ENCODE measurements around the gene PDE1C.
A peak's percentile ranks its signal among the peaks of the same experiment; 100 is the strongest.

Gene PDE1C

DNA sequence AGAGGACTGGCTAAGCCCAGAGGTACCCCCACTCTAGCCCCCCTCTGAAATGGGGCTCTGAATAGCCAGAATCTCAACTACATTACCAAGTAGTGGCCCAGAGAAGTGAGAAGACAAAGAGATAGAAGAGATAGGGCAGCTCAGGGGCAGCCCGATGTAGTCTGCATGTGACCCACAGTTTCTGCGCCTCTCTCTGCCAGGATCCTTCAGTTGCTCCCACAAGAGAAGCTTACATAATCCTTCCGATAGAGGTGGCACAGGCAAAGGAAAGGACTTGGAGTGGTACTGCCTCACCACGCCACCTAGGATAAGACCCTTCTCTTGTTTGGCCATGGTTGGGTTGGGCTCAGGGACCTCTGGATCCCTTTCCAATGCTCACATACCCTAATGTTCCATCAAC is 5.4 kb upstream of the PDE1C start:
- H3K27me3 ChIP-seq (replicated peaks in 2 of 5; ENCODE audit: control insufficient read depth in 4 of 5, insufficient read depth in 5 of 5, low read length in 4 of 5) = peaks cover 4 to 31% (median 9%) of the 10 kb centered on the region in 5 experiments
- 67% methylated on average over 4 of the region's 4 CpGs for WGBS (ENCODE audit: insufficient coverage)
- CTCF ChIA-PET = interaction anchor here (0.6 to 2.5 kb wide), 2 partner anchors 12 to 863 kb away, joined by 3 to 8 read pairs; no protein-coding TSS in a partner anchor

GRCh38 chr7:32074787-32075585 is 4.8 kb upstream of the PDE1C start:
- peak overlapping the region in 1 of 7 experiments; percentile 21 for H3K4me3 ChIP-seq (ENCODE audit: control insufficient read depth in 1 of 7, extremely low read depth in 1 of 7, insufficient read depth in 4 of 7, low read depth in 2 of 7, low read length in 6 of 7)
- 67% methylated on average over 5 of the region's 9 CpGs for WGBS (ENCODE audit: insufficient coverage)
- H3K27ac ChIP-seq (ENCODE audit: insufficient read depth in 1 of 2, low read depth in 1 of 2, low read length in 2 of 2, poor library complexity in 1 of 2, severe bottlenecking in 2 of 2) = no peak overlapping the region
- peak in 2 of 3 donors; percentile 61 to 62 for DNase-seq
- no peaks in the 10 kb centered on the region for H3K9me3 ChIP-seq (ENCODE audit: control extremely low read depth in 1 of 5, control insufficient read depth in 4 of 5, insufficient read depth in 2 of 5, low read depth in 1 of 5, low read length in 4 of 5)
- H3K27me3 ChIP-seq (replicated peaks in 2 of 5; ENCODE audit: control insufficient read depth in 4 of 5, insufficient read depth in 5 of 5, low read length in 4 of 5) = peaks cover 4 to 37% (median 12%) of the 10 kb centered on the region in 5 experiments
- peaks cover 3 to 23% (median 10%) of the 10 kb centered on the region in 4 experiments for H3K4me1 ChIP-seq (ENCODE audit: control extremely low read depth in 1 of 4, control insufficient read depth in 4 of 4, insufficient read depth in 4 of 4, low read length in 3 of 4)
- CTCF ChIA-PET = interaction anchor here (0.6 to 2.5 kb wide), 2 partner anchors 11 to 864 kb away, joined by 3 to 8 read pairs; no protein-coding TSS in a partner anchor
- H3K36me3 ChIP-seq (ENCODE audit: control insufficient read depth in 4 of 4, insufficient read depth in 4 of 4, low read length in 3 of 4) = no peaks in the 10 kb centered on the region
- POLR2A ChIA-PET = no interaction called here

More for the DNA sequence above, 5.4 kb upstream of the PDE1C start:
- peaks cover 3 to 19% (median 5%) of the 10 kb centered on the region in 4 experiments for H3K4me1 ChIP-seq (ENCODE audit: control extremely low read depth in 1 of 4, control insufficient read depth in 4 of 4, insufficient read depth in 4 of 4, low read length in 3 of 4)
- H3K27ac ChIP-seq (ENCODE audit: insufficient read depth in 1 of 2, low read depth in 1 of 2, low read length in 2 of 2, poor library complexity in 1 of 2, severe bottlenecking in 2 of 2) = no peak overlapping the region
- no peaks in the 10 kb centered on the region for H3K36me3 ChIP-seq (ENCODE audit: control insufficient read depth in 4 of 4, insufficient read depth in 4 of 4, low read length in 3 of 4)
- H3K9me3 ChIP-seq (ENCODE audit: control extremely low read depth in 1 of 5, control insufficient read depth in 4 of 5, insufficient read depth in 2 of 5, low read depth in 1 of 5, low read length in 4 of 5) = no peaks in the 10 kb centered on the region
- peak overlapping the region in 1 of 7 experiments; percentile 21 for H3K4me3 ChIP-seq (ENCODE audit: control insufficient read depth in 1 of 7, extremely low read depth in 1 of 7, insufficient read depth in 4 of 7, low read depth in 2 of 7, low read length in 6 of 7)
- DNase-seq = peak in 1 of 3 donors; percentile 16
- POLR2A ChIA-PET = no interaction called here

- no peaks in the 10 kb centered on the region for H3K36me3 ChIP-seq (ENCODE audit: control insufficient read depth in 4 of 4, insufficient read depth in 4 of 4, low read length in 3 of 4)
- no peak overlapping the region for H3K27ac ChIP-seq (ENCODE audit: insufficient read depth in 1 of 2, low read depth in 1 of 2, low read length in 2 of 2, poor library complexity in 1 of 2, severe bottlenecking in 2 of 2)
- peaks cover 13 to 52% (median 19%) of the 10 kb centered on the region in 5 experiments for H3K27me3 ChIP-seq (replicated peaks in 2 of 5; ENCODE audit: control insufficient read depth in 4 of 5, insufficient read depth in 5 of 5, low read length in 4 of 5)
- WGBS (ENCODE audit: insufficient coverage) = 100% methylated on average over 1 of the region's 1 CpG
- POLR2A ChIA-PET = no interaction called here
- no peak for DNase-seq
- no peaks in the 10 kb centered on the region for H3K9me3 ChIP-seq (ENCODE audit: control extremely low read depth in 1 of 5, control insufficient read depth in 4 of 5, insufficient read depth in 2 of 5, low read depth in 1 of 5, low read length in 4 of 5)
- no peak overlapping the region for H3K4me3 ChIP-seq (ENCODE audit: control insufficient read depth in 1 of 7, extremely low read depth in 1 of 7, insufficient read depth in 4 of 7, low read depth in 2 of 7, low read length in 6 of 7)
- CTCF ChIA-PET = no interaction called here
- peaks cover 3 to 23% (median 10%) of the 10 kb centered on the region in 4 experiments for H3K4me1 ChIP-seq (ENCODE audit: control extremely low read depth in 1 of 4, control insufficient read depth in 4 of 4, insufficient read depth in 4 of 4, low read length in 3 of 4)
Observed at GRCh38 chr7:32073533-32073932, 3.3 kb upstream of the PDE1C start.

GRCh38 chr7:32072397-32072796 is 2.2 kb upstream of the PDE1C start:
- Histone ChIP-seq H3K9me3 (ENCODE audit: control extremely low read depth in 1 of 5, control insufficient read depth in 4 of 5, insufficient read depth in 2 of 5, low read depth in 1 of 5, low read length in 4 of 5) (no peaks in the 10 kb centered on the region), H3K4me1 (ENCODE audit: control extremely low read depth in 1 of 4, control insufficient read depth in 4 of 4, insufficient read depth in 4 of 4, low read length in 3 of 4) (peaks cover 3 to 23% (median 10%) of the 10 kb centered on the region in 4 experiments), H3K4me3 (ENCODE audit: control insufficient read depth in 1 of 7, extremely low read depth in 1 of 7, insufficient read depth in 4 of 7, low read depth in 2 of 7, low read length in 6 of 7) (no peak overlapping the region), H3K36me3 (ENCODE audit: control insufficient read depth in 4 of 4, insufficient read depth in 4 of 4, low read length in 3 of 4) (no peaks in the 10 kb centered on the region), H3K27me3 (replicated peaks in 2 of 5; ENCODE audit: control insufficient read depth in 4 of 5, insufficient read depth in 5 of 5, low read length in 4 of 5) (peaks cover 13 to 63% (median 21%) of the 10 kb centered on the region in 5 experiments), H3K27ac (ENCODE audit: insufficient read depth in 1 of 2, low read depth in 1 of 2, low read length in 2 of 2, poor library complexity in 1 of 2, severe bottlenecking in 2 of 2) (no peak overlapping the region)
- ChIA-PET CTCF (no interaction called here), POLR2A (no interaction called here)
- DNase-seq = peak in 1 of 3 donors; percentile 18
- WGBS (ENCODE audit: insufficient coverage) = no CpG with 5 or more reads among the region's 2 CpGs

- POLR2A ChIA-PET = no interaction called here
- Histone ChIP-seq H3K4me1 (ENCODE audit: control extremely low read depth in 1 of 4, control insufficient read depth in 4 of 4, insufficient read depth in 4 of 4, low read length in 3 of 4) (peaks cover 3 to 23% (median 10%) of the 10 kb centered on the region in 4 experiments), H3K27ac (ENCODE audit: insufficient read depth in 1 of 2, low read depth in 1 of 2, low read length in 2 of 2, poor library complexity in 1 of 2, severe bottlenecking in 2 of 2) (no peak overlapping the region), H3K4me3 (ENCODE audit: control insufficient read depth in 1 of 7, extremely low read depth in 1 of 7, insufficient read depth in 4 of 7, low read depth in 2 of 7, low read length in 6 of 7) (peak overlapping the region in 4 of 7 experiments; percentile 4 to 71 (median 57)), H3K9me3 (ENCODE audit: control extremely low read depth in 1 of 5, control insufficient read depth in 4 of 5, insufficient read depth in 2 of 5, low read depth in 1 of 5, low read length in 4 of 5) (no peaks in the 10 kb centered on the region), H3K36me3 (ENCODE audit: control insufficient read depth in 4 of 4, insufficient read depth in 4 of 4, low read length in 3 of 4) (no peaks in the 10 kb centered on the region), H3K27me3 (replicated peaks in 2 of 5; ENCODE audit: control insufficient read depth in 4 of 5, insufficient read depth in 5 of 5, low read length in 4 of 5) (peaks cover 13 to 67% (median 21%) of the 10 kb centered on the region in 5 experiments)
- WGBS (ENCODE audit: insufficient coverage) = 73% methylated on average over 5 of the region's 6 CpGs
- CTCF ChIA-PET = interaction anchor here (2.2 kb wide), 1 partner anchor 11 kb away, joined by 8 read pairs; no protein-coding TSS in a partner anchor
- DNase-seq = peak in 1 of 3 donors; percentile 13
Observed at GRCh38 chr7:32071466-32072091, 1.4 kb upstream of the PDE1C start.

DNA sequence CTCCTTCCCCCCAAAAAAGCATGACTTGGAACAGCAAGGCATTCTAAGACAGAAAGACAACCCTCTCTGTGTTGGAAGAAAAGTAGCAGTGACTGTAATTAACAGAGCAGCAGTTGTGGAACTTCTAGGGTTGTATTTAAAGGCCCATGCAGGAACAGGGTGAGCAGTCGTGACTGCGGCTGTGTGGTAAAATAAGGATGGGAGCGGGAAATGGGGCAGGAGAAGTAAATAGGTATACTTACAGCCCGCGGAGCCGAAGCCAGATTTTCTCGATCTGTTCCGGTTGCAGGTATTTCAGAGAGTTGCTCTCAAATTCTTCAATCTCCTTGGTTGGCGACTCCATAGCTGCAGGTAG is 179 bp downstream of the PDE1C start:
- POLR2A ChIA-PET = no interaction called here
- CTCF ChIA-PET = interaction anchor here (2.2 kb wide), 1 partner anchor 9 kb away, joined by 8 read pairs; no protein-coding TSS in a partner anchor
- 34% methylated on average over 9 of the region's 9 CpGs for WGBS (ENCODE audit: insufficient coverage)
- DNase-seq = peak in 2 of 3 donors; percentile 9 to 14
- H3K36me3 ChIP-seq (ENCODE audit: control insufficient read depth in 4 of 4, insufficient read depth in 4 of 4, low read length in 3 of 4) = no peaks in the 10 kb centered on the region
- H3K27ac ChIP-seq (ENCODE audit: insufficient read depth in 1 of 2, low read depth in 1 of 2, low read length in 2 of 2, poor library complexity in 1 of 2, severe bottlenecking in 2 of 2) = no peak overlapping the region
- H3K4me1 ChIP-seq (ENCODE audit: control extremely low read depth in 1 of 4, control insufficient read depth in 4 of 4, insufficient read depth in 4 of 4, low read length in 3 of 4) = peaks cover 3 to 15% (median 10%) of the 10 kb centered on the region in 4 experiments
- H3K27me3 ChIP-seq (replicated peaks in 2 of 5; ENCODE audit: control insufficient read depth in 4 of 5, insufficient read depth in 5 of 5, low read length in 4 of 5) = peaks cover 13 to 68% (median 21%) of the 10 kb centered on the region in 5 experiments
- H3K9me3 ChIP-seq (ENCODE audit: control extremely low read depth in 1 of 5, control insufficient read depth in 4 of 5, insufficient read depth in 2 of 5, low read depth in 1 of 5, low read length in 4 of 5) = no peaks in the 10 kb centered on the region
- peak overlapping the region in 6 of 7 experiments; percentile 35 to 77 (median 57) for H3K4me3 ChIP-seq (ENCODE audit: control insufficient read depth in 1 of 7, extremely low read depth in 1 of 7, insufficient read depth in 4 of 7, low read depth in 2 of 7, low read length in 6 of 7)
